Body of pancreas (tissue), 4 donors: ENCODE measurements around the gene RXRA.

Experiments
- POLR2A ChIP-seq, 3 donors: fragments of 450-650 bp; IDR thresholded peaks; one replicate each; pipeline ENCODE4 v1.6.1; 2016; ENCODE audit warnings: antibody characterized with exemption in 3 of 3, mild to moderate bottlenecking in 2 of 3
- TF ChIP-seq, protein P1 (sequence below), 7 experiments: fragments of 450-650 bp in 4 of 7; fragments of 200-600 bp in 3 of 7; sonication (generic) in 3 of 7; IDR thresholded peaks; one replicate each; pipeline ENCODE4 v1.5.1; 2016 to 2019; ENCODE audit warnings: antibody characterized with exemption in 7 of 7

- TF ChIP-seq, protein P1, sequence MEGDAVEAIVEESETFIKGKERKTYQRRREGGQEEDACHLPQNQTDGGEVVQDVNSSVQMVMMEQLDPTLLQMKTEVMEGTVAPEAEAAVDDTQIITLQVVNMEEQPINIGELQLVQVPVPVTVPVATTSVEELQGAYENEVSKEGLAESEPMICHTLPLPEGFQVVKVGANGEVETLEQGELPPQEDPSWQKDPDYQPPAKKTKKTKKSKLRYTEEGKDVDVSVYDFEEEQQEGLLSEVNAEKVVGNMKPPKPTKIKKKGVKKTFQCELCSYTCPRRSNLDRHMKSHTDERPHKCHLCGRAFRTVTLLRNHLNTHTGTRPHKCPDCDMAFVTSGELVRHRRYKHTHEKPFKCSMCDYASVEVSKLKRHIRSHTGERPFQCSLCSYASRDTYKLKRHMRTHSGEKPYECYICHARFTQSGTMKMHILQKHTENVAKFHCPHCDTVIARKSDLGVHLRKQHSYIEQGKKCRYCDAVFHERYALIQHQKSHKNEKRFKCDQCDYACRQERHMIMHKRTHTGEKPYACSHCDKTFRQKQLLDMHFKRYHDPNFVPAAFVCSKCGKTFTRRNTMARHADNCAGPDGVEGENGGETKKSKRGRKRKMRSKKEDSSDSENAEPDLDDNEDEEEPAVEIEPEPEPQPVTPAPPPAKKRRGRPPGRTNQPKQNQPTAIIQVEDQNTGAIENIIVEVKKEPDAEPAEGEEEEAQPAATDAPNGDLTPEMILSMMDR (IDR thresholded peaks at IDR 0.05), result no peak
- no peak for TF ChIP-seq POLR2A (IDR thresholded peaks at IDR 0.05)
These were observed 118.7 kb downstream of the RXRA start for GRCh38 chr9:134445000-134445399.
